HG03159 (cell line): ENCODE results near the gene SLC22A12.

Experiments used
- ATAC-seq: cut with Tn5 transposase; IDR thresholded peaks from one replicate; pipeline ENCODE4 v1.9.1; 2021; ENCODE audit warnings: mild to moderate bottlenecking, moderate library complexity; ENCODE audit not compliant: unreplicated experiment

The SLC22A12 gene

GRCh38 chr11:64643256-64643881, 52.3 kb downstream of the SLC22A12 start:
- no peak for ATAC-seq

GRCh38 chr11:64643920-64644646, 53.1 kb downstream of the SLC22A12 start:
- no peak for ATAC-seq

DNA sequence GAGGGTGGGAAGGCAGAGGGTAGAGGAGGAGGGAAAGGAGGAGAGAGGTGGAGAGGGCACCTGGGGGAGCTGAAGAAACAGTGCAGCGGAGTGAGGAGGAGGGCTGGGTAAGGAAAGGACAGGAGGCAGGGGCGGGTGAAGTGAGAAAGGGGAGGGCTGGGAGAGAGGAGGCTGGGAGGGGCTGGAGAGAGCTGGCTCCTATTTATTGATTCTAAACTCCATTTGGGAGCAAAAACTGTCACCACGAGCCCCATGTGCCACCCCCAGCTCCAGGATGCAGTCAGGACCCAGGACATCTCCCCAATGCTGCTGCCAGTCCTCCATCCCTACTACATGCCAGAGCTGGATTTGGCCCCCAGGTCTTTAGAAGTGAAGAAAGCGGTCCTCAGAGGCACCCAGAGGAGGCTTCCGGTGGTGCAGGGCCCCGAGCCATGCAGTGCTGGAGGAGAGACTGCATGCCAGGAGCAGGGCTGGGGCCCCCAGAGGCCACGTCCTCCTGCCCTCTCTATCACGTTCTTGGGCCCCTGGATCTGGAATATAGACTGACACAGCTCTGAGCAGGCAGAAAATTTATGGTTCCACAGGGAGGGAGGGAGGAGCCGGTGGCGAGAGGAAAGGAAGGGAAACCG, 53.7 kb downstream of the SLC22A12 start:
- no peak for ATAC-seq

GRCh38 chr11:64647019-64647779, 56.2 kb downstream of the SLC22A12 start:
- no peak for ATAC-seq

DNA sequence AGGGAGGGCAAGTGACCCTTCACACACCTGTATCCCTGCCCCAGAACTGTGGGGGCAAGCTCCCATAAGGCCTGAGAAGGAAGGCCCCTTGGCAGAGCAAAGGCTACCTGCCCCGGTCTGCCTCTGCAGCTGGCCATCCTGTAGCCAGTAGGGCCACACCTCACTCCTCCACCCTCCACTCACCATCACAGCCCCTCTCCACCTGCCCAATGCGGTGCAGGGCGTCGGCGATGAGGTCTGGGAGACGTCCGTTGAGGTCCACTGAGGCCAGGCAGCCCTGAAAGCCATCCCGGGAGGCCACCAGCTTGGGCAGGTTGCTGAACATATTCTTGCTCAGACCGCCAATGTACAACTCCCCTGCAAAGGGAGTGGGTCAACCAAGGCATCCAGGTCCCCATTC, 57.5 kb downstream of the SLC22A12 start:
- no peak for ATAC-seq

GRCh38 chr11:64649291-64649697, 58.3 kb downstream of the SLC22A12 start:
- no peak for ATAC-seq

DNA sequence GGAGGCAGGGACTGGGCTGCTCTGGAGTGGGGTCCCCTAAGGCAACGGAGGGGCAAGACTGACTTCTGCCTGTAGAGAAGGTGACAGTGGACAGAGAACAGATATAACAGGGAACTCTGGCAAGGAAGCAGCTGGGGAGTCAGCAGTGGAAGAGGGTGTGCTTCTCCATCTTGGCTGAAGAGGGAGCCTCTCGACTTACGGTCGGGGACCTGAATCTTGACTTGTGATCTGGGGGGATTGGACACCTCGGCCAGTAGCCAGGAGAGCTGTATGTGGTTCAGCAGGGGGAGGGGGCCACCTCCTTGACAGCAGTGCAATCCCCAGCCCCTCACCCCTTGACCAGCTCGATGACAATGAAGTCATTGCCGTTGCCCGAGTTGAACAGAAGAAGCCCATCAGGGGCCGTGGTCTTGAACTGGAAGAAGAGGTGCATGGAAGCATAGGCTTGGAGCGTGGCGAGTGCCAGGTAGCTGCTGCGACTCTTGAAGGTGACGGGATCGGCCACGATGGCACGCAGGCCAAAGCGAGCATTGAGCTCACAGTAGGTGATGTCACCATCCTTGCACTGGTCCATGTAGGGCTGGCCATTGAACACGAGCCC, 60.0 kb downstream of the SLC22A12 start:
- ATAC-seq = no peak
